Measurements from ENCODE around the gene ARHGEF7. TPM values are rescaled to one million over a fixed set of nuclear protein-coding genes. Genes with fewer than 3 reads are reported as not detected.

The ARHGEF7 gene
- total RNA-seq, 3 donors from 2014 or later = 55.3 to 82.5 (median 62.6) TPM

DNA sequence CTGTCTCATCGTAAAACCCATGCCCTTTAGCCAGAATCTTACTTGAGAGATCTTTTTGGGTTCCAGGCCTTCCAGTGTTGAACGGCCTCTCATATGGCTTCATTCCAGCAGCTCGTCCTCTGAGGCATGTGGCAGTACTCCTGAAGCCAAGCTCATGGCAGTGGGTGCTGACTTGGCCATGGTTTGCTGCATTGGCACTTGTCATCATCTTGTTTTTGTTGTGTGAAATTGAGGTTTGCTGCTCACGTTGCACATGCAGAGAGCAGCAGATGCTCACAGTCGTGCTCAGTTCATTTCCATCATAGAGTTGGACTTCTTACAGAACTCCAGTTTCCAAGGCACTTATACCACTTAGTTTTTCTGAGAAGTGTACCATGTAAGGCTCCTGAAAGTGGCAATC is 220.2 kb downstream of the ARHGEF7 start:
- Histone ChIP-seq H3K4me1 (ENCODE audit: low read depth) (no peaks in the 10 kb centered on the region), H3K4me3 (no peak overlapping the region), H3K9me3 (no peaks in the 10 kb centered on the region), H3K36me3 (ENCODE audit: low read depth) (no peaks in the 10 kb centered on the region)
- intact Hi-C loops (cut with DNase I, micrococcal nuclease) = no loop called here
- DNase-seq (no peak), ATAC-seq (no peak)
- TF ChIP-seq, protein P1, sequence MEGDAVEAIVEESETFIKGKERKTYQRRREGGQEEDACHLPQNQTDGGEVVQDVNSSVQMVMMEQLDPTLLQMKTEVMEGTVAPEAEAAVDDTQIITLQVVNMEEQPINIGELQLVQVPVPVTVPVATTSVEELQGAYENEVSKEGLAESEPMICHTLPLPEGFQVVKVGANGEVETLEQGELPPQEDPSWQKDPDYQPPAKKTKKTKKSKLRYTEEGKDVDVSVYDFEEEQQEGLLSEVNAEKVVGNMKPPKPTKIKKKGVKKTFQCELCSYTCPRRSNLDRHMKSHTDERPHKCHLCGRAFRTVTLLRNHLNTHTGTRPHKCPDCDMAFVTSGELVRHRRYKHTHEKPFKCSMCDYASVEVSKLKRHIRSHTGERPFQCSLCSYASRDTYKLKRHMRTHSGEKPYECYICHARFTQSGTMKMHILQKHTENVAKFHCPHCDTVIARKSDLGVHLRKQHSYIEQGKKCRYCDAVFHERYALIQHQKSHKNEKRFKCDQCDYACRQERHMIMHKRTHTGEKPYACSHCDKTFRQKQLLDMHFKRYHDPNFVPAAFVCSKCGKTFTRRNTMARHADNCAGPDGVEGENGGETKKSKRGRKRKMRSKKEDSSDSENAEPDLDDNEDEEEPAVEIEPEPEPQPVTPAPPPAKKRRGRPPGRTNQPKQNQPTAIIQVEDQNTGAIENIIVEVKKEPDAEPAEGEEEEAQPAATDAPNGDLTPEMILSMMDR (IDR thresholded peaks at IDR 0.05) = no peak

- Histone ChIP-seq H3K4me1 (ENCODE audit: low read depth) (no peaks in the 10 kb centered on the region), H3K36me3 (ENCODE audit: low read depth) (no peaks in the 10 kb centered on the region), H3K9me3 (no peaks in the 10 kb centered on the region), H3K4me3 (no peak overlapping the region)
- TF ChIP-seq, protein P1 (IDR thresholded peaks at IDR 0.05) = no peak
- DNase-seq (no peak), ATAC-seq (no peak)
- intact Hi-C loops (cut with DNase I, micrococcal nuclease) = no loop called here
These were observed 221.6 kb downstream of the ARHGEF7 start for GRCh38 chr13:111336666-111337065.

DNA sequence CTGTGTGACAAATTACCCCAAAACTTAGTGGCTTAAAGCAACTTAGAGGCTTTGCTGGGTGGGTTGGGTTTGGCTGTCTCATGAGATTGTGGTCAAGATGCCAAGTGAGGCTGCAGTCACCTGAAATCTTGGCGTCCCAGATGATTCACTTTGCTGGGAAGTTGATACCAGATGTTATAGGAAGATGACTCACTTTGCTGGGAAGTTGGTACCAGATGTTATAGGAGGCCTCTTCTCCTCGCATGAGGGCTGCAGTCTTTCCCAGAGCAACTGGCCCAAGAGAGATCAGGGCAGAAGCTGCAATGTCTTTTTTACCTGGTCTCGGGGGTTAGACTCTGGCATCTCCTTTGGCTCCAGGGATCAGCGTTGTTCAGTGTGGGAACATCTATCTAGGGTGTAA is 222.1 kb downstream of the ARHGEF7 start:
- Histone ChIP-seq H3K4me3 (no peak overlapping the region), H3K36me3 (ENCODE audit: low read depth) (no peaks in the 10 kb centered on the region), H3K9me3 (no peaks in the 10 kb centered on the region), H3K4me1 (ENCODE audit: low read depth) (no peaks in the 10 kb centered on the region)
- TF ChIP-seq, protein P1 (IDR thresholded peaks at IDR 0.05) = no peak
- intact Hi-C loops (cut with DNase I, micrococcal nuclease) = no loop called here
- no peak for ATAC-seq
- DNase-seq = no peak

DNA sequence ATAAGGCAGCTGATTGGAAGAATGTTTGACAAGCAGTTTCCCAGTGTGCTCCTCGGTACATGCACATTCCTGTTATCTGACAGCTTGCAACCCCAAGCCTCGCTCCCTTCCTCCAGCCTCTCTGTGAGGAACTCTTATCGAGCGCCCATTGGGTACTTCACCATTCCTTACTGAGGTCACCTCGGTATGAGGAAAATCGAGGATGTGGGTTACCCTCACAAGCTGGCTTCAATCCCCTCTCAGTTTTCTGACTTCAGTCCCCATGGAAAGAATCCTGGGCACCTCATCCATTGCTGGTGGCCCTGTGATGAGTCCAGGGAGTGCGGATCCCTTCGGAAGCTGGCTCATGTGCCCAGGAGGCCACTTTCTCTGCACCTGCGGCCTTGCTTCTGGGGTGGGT is 222.6 kb downstream of the ARHGEF7 start:
- ATAC-seq (no peak), DNase-seq (no peak)
- TF ChIP-seq, protein P1 (IDR thresholded peaks at IDR 0.05) = no peak
- no peaks in the 10 kb centered on the region for H3K9me3 ChIP-seq
- no peak overlapping the region for H3K4me3 ChIP-seq
- intact Hi-C loops (cut with DNase I, micrococcal nuclease) = no loop called here
- H3K36me3 ChIP-seq (ENCODE audit: low read depth) = no peaks in the 10 kb centered on the region
- no peaks in the 10 kb centered on the region for H3K4me1 ChIP-seq (ENCODE audit: low read depth)

- H3K36me3 ChIP-seq (ENCODE audit: low read depth) = no peaks in the 10 kb centered on the region
- TF ChIP-seq, protein P1 (IDR thresholded peaks at IDR 0.05) = no peak
- ATAC-seq (no peak), DNase-seq (no peak)
- no peak overlapping the region for H3K4me3 ChIP-seq
- intact Hi-C loops (cut with DNase I, micrococcal nuclease) = no loop called here
- H3K9me3 ChIP-seq = no peaks in the 10 kb centered on the region
- H3K4me1 ChIP-seq (ENCODE audit: low read depth) = no peaks in the 10 kb centered on the region
These were observed 223.7 kb downstream of the ARHGEF7 start for GRCh38 chr13:111338841-111339240.

Measured in mucosa of descending colon (tissue), 3 donors.